ENCODE results near the gene NACC1.
"Not testable (repeated sequence)": the region's sequence is repeated elsewhere in the genome, so short reads cannot be mapped to it uniquely, and the experiment has no call there.

The NACC1 gene

DNA sequence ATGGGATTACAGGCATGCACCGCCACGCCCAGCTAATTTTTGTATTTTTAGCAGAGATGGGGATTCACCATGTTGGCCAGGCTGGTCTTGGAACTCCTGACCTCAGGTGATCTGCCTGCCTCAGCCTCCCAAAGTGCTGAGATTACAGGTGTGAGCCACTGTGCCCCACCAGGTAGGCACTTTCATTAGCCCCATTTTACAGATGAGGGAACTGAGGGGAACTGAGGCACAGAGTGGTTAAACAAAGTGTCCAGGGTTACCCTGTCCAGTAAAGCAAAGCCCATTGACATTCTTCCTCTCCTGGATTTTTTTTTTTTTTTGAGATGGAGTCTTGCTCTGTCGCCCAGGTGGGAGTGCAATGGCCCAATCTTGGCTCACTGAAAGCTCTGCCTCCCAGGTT, 48.1 kb downstream of the NACC1 start:
- DNase-seq = not testable (repeated sequence)

DNA sequence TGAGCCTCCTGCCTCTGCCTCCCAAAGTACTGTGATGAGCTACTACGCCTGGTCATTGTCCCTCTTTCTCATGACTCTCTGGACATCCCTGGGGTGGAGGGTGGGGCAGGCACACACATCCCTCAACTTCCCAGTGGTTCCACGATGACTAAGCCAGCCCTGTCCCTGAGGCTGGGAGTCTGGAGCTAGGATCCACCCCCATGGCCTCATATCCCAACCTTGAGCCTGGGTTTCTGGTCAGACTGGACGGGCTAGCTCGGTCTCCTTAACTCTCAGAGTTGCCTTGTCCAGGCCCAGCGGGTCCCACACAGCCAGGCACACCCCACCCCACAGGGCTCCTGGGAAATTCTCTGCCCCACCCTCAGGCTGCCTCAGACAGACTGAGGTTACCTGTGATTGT, 51.7 kb downstream of the NACC1 start:
- DNase-seq = no peak

DNA sequence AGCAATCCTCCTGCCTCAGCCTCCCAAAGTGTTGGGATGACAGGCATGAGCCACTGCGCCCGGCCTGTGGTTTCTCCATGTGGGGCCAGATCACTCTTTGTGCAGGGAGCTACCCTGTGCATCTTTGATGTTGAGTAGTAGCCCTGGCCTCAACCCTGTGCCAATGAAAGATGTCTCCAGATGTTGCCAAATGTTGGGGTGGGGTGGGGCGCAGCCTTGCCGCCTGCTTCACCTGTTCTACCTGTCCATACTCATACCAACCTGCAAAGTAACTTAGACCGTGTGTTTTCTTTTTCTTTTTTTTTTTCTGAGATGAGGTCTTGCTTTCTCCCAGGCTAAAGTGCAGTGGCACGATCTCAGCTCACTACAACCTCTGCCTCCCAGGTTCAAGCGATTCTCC, 53.1 kb downstream of the NACC1 start:
- DNase-seq = no peak

DNA sequence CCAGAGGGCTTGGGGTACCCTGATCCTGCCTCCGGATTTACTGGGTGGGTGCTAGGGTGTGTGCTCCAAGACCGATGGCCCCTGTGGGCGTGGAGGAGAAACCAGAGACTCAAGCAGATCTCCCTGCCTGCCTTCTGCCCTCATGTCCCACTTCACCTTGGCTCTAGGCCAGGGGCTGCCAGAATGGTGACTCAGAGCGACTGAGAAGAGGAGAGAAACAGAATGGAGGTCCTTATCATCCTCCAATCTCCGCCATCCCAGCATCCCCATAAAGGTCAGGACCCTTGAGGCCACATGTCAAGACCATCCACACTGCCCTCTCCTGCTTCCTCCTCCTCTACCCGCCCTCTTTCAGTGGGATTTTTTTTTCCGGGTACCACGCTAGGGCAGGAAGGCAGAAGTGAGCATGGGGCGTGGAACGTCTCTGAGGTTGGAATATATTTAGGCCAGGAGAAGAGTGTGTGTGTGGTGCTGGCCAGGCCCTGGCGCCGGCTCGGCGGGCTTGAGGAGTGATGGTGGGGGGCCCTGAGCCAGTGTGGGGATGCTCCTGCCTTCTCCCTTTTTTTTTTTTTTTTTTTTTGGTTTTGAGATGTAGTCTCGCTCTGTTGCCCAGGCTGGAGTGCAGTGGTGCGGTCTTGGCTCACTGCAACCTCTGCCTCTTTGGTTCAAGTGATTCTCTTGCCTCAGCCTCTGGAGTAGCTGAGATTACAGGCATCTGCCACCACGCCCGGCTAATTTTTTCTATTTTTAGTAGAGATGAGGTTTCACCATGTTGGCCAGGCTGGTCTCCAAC, 54.5 kb downstream of the NACC1 start:
- DNase-seq = peak; percentile 76

DNA sequence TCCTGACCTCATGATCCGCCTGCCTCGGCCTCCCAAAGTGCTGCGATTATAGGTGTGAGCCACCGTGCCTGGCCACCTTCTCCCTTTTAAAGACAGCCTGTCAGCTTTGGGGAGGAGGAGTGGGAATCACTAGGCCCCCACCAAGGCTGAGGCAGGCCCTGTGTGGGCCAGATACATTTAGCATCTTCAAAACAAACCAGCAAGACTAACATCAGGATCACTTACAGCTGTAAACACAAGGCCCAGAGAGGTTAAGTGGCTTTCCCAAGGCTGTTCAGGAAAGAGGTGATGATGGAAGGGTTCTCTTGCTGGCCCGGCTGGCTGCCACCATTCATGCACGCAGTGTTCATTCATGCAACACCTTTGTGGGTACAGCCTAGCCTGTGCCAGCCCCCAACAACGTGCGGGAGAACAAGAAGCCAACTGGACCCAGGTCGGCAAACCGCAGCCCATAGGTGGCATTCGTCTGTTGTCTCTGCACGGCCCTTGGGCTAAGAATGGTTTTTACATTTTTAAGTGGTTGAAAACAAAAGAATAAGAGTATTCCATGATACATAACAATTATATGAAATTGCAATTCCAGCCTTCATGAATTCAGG, 55.2 kb downstream of the NACC1 start:
- no peak for DNase-seq

DNA sequence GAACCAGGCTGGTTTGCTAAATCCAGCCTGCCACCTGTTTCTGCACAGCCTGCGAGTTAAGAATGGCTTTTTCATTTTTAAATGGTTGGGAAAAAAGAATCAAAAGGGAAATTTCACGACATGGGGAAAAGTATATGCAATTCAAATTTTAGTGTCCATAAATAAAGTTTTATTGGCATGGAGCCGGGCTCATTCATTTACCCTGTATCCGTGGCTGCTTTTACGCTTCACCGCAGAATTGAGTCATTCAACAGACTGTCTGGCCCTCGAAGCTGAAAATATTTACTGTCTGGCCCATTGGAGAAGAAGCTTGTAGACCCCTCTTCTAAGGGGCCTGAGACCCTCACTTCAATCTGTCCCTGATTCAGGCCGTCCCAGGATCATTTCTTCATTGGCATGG, 58.3 kb downstream of the NACC1 start:
- DNase-seq = no peak

DNA sequence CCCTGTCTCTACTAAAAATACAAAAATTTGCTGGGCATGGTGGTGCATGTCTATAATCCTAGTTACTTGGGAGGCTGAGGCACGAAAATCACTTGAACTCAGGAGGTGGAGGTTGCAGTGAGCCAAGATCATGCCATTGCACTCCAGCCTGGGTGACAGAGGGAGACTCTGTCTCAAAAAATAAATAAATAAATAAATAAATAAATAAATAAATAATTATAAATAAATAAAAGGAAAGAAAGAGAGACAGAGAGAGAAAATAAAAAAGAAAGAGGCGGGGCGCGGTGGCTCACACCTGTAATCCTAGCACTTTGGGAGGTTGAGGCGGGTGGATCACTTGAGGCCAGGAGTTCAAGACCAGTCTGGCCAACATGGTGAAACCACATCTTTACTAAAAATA, 59.5 kb downstream of the NACC1 start:
- DNase-seq = not testable (repeated sequence)

DNA sequence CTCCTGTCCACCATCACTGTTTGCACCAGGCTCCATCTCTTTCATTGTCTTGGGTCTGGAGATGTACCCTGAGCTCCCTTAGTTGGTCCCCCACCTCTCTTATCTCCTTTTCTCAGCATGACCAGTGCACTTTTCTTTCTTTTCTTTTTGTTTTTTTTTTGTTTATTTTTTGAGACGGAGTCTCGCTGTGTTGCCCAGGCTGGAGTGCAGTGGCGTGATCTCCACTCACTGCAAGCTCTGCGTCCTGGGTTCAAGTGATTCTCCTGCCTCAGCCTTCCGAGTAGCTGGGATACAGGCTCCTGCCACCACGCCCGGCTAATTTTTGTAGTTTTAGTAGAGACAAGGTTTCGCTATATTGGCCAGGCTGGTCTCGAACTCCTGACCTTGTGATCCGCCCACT, 60.2 kb downstream of the NACC1 start:
- DNase-seq = not testable (repeated sequence)

DNA sequence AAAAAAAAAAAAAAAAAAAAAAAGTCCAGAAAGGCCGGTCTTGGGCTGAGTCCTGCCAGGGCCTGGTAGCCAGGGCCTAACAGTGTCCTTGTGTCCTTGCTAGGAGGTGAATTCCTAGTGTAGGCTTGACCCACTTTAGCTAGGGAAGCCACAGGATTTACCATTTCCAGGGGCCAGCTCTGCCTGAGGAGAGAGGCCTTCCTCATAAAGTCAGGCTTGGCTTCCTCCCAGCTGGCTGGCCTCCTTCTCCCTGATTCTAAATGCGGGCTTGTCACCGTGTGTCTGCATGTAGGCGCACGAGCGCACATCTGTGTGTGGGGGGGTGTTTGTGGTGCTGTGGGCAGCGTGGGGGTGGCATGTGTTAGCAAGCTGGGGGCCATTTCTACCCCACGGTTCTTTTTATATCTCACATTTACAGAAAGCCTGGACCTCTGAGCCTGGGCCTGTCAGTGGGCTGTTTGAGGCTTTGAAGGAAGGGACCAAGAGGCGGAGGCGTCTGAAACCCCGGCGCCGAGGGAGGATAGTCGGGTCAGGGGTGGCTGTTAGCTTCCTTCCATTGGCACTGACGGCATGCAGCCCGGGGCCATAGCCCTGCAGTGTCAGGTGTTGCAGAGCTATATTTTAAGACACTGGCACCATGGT, 63.8 kb downstream of the NACC1 start:
- DNase-seq = peak; percentile 52

DNA sequence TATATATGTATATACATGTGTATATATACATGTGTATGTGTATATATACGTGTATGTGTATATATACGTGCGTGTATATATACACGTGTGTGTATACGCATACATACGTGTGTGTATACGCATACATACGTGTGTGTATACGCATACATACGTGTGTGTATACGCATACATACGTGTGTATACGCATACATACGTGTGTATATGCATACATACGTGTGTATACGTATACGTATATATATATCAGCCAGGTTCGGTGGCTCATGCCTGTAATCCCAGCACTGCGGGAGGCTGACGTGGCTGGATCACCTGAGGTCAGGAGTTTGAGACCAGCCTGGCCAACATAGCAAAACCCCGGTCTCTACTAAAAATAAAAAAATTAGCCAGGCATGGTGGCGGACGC, 66.9 kb downstream of the NACC1 start:
- DNase-seq = not testable (repeated sequence)

DNA sequence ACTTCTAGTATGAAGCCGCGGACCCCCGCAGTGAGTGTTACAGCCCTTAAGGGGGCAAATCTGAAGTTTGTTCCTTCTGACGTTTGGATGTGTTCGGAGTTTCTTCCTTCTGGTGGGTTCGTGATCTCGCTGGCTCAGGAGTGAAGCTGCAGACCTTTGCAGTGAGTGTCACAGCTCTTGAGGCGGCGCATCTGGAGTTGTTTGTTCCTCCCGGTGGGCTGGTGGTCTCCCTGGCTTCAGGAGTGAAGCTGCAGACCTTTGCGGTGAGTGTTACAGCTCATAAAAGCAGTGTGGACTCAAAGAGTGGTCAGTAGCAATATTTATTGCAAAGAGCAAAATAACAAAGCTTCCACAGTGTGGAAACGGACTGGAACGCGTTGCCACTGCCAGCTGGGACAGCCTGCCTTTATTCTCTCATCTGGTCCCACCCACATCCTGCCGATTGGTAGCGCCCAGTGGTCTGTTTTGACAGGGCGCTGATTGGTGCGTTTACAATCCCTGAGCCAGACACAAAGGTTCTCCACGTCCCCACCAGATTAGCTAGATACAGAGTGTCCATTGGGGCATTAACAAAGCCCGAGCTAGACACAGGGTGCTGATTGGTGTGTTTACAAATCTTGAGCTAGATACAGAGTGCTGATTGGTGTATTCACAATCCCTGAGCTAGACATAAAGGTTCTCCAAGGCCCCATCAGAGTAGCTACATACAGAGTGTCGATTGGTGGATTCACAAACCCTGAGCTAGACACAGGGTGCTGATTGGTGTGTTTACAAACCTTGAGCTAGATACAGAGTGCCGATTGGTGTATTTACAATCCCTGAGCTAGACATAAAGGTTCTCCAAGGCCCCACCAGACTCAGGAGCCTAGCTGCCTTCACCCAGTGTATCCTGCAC, 67.9 kb downstream of the NACC1 start:
- DNase-seq = not testable (repeated sequence)

DNA sequence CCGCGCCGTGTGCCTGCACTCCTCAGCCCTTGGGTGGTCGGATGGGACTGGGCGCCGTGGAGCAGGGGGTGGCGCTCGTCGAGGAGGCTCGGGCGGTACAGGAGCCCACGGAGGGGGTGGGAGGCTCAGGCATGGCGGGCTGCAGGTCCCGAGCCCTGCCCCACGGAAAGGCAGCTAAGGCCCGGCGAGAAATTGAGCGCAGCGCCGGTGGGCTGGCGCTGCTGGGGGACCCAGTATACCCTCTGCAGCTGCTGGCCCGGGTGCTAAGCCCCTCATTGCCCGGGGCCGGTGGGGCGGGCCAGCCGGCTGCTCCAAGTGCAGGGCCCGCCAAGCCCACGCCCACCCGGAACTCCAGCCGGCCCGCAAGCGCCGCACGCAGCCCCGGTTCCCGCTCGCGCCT, 68.6 kb downstream of the NACC1 start:
- DNase-seq = not testable (repeated sequence)

DNA sequence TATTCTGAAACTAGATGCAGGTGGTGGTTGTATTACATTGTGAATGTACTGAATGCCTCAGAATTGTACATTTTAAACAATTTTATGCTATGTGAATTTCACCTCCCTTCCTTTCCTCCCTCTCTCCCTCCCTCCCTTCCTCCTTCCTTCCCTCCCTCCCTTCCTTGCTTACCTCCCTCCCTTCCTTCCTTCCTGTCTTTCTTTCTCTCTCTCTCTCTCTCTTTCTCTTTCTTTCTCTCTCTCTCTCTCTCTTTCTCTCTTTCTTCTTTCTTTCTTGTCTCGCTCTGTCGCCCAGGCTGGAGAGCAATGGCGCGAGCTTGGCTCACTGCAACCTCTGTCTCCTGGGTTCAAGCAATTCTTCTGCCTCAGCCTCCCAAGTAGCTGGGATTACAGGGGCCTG, 69.4 kb downstream of the NACC1 start:
- no peak for DNase-seq

DNA sequence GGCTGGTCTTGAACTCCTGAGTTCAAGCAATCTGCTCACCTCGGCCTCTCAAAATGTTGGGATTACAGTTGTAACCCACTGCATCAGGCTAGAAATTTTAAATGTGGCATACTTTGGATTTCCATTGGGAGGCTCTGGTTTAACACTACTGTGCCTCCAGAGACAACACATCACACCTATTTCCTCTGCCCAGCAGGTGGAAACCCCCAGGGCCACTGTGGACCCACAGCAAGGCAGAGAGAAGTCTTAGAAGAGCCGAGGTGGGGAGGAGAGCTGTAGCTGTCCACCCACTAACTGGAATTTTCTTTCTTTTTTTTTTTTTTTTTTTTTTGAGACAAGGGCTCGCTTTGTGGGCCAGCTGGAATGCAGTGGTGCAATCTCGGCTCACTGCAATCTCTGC, 71.5 kb downstream of the NACC1 start:
- DNase-seq = no peak

Data from CD4-positive, alpha-beta T cell treated with Interleukin-17A for 1 hour (primary cell).